Keratinocyte (primary cell): ENCODE measurements around the gene CPED1. TPM values are rescaled to one million over a fixed set of nuclear protein-coding genes. Genes with fewer than 3 reads are reported as not detected.

Source experiments
- DNase-seq: peaks from one replicate; pipeline ENCODE4 v3.0.0-alpha.2; 2011; ENCODE audit warnings: low read depth, missing footprints, low spot score
- FAIRE-seq: peaks from 2 replicates; lab custom pipeline; 2011; peaks lifted over from hg19 to GRCh38; lab: Jason Lieb, UNC
- H2AFZ ChIP-seq: 2 replicates; pipeline ENCODE4 v1.6.0; 2012; ENCODE audit warnings: low read length, control low read depth, inconsistent platforms; ENCODE audit not compliant: control insufficient read depth
- H3K27ac ChIP-seq: 2 replicates; pipeline ENCODE4 v1.5.1; 2011; ENCODE audit warnings: low read length; ENCODE audit not compliant: control insufficient read depth, insufficient read depth
- H3K27me3 ChIP-seq: 3 replicates; pipeline ENCODE4 v1.6.0; 2011; ENCODE audit warnings: low read length; ENCODE audit not compliant: control insufficient read depth, insufficient read depth; ENCODE audit errors: extremely low read depth
- H3K36me3 ChIP-seq, 2 experiments: 2 replicates in 1 of 2; 3 replicates in 1 of 2; pipeline ENCODE4 v1.5.1; 2011; ENCODE audit warnings: low read length in 2 of 2, mild to moderate bottlenecking in 1 of 2; ENCODE audit not compliant: control insufficient read depth in 2 of 2, insufficient read depth in 2 of 2; ENCODE audit errors: extremely low read depth in 1 of 2
- H3K4me1 ChIP-seq: 3 replicates; pipeline ENCODE4 v1.5.1; 2011; ENCODE audit warnings: low read length; ENCODE audit not compliant: control insufficient read depth, insufficient read depth; ENCODE audit errors: extremely low read depth
- H3K4me2 ChIP-seq: 3 replicates; pipeline ENCODE4 v1.6.0; 2011; ENCODE audit warnings: low read depth, low read length; ENCODE audit not compliant: control insufficient read depth, insufficient read depth; ENCODE audit errors: extremely low read depth
- H3K4me3 ChIP-seq, 3 experiments: fragments of 200-600 bp in 1 of 3; sonication (generic) in 1 of 3; 2 replicates in 2 of 3; 3 replicates in 1 of 3; pipeline ENCODE4 v1.5.1; 2011 to 2016; ENCODE audit warnings: low read length in 3 of 3, mild to moderate bottlenecking in 3 of 3, control low read depth in 2 of 3, inconsistent platforms in 1 of 3, low read depth in 1 of 3, mixed read lengths in 1 of 3, mixed run types in 1 of 3, moderate library complexity in 1 of 3; ENCODE audit not compliant: control insufficient read depth in 2 of 3, insufficient read depth in 2 of 3; ENCODE audit errors: extremely low read depth in 1 of 3
- H3K79me2 ChIP-seq: 2 replicates; pipeline ENCODE4 v1.6.0; 2012; ENCODE audit warnings: low read length; ENCODE audit not compliant: control insufficient read depth, insufficient read depth
- H3K9ac ChIP-seq: 3 replicates; pipeline ENCODE4 v1.6.0; 2011; ENCODE audit warnings: low read length; ENCODE audit not compliant: control insufficient read depth, insufficient read depth; ENCODE audit errors: extremely low read depth
- H3K9me1 ChIP-seq: 3 replicates; pipeline ENCODE4 v1.6.0; 2011; ENCODE audit warnings: low read length; ENCODE audit not compliant: control insufficient read depth, insufficient read depth; ENCODE audit errors: extremely low read depth
- H3K9me3 ChIP-seq: 2 replicates; pipeline ENCODE4 v1.5.1; 2012; ENCODE audit warnings: low read depth, low read length; ENCODE audit not compliant: control insufficient read depth
- H4K20me1 ChIP-seq: 3 replicates; pipeline ENCODE4 v1.6.0; 2011; ENCODE audit warnings: low read length; ENCODE audit not compliant: control insufficient read depth, insufficient read depth; ENCODE audit errors: extremely low read depth
- EZH2 ChIP-seq: IDR thresholded peaks from one replicate; pipeline ENCODE4 v1.6.1; 2012; ENCODE audit warnings: inconsistent platforms, mild to moderate bottlenecking, low read length, moderate library complexity
- dilution Hi-C: fragments of 300-500 bp; cut with MboI; formaldehyde crosslinking; loops from one replicate; pipeline ENCODE4 v1.7.0; 2020; ENCODE audit warnings: low sequenced_read_pairs; ENCODE audit not compliant: extremely low pct_ligation_motif_present
- polyA plus RNA-seq, 5 experiments: library from polyadenylated mRNA; depleted of rRNA in 3 of 5; stranded (reverse) in 3 of 5; stranded (forward) in 1 of 5; unstranded in 1 of 5; fragments of >200 nt; gene quantifications; 1 replicate in 1 of 5; 2 replicates in 3 of 5; 3 replicates in 1 of 5; pipeline versions ENCODE4 v1.2.1 to v1.2.3, GENCODE V29; 2011 to 2012; ENCODE audit warnings: missing spikeins in 2 of 5, low read depth in 1 of 5, low replicate concordance in 1 of 5
- TF ChIP-seq, protein P1 (sequence below), 3 experiments: IDR thresholded peaks in 1 of 3; conservative IDR thresholded peaks in 1 of 3; optimal IDR thresholded peaks in 1 of 3; 2 replicates in 2 of 3; 3 replicates in 1 of 3; pipeline versions ENCODE3 to v1.5.1; 2011; ENCODE audit warnings: low read length in 3 of 3, mild to moderate bottlenecking in 3 of 3, moderate library complexity in 2 of 3, control low read depth in 1 of 3, inconsistent platforms in 1 of 3; ENCODE audit not compliant: insufficient read depth in 2 of 3; ENCODE audit errors: extremely low read depth in 1 of 3

CPED1 gene
- polyA plus RNA-seq, 1 donor (not counting 4 experiments of a cell fraction or from before 2014, with no cell fraction given): 0.62 TPM

DNA sequence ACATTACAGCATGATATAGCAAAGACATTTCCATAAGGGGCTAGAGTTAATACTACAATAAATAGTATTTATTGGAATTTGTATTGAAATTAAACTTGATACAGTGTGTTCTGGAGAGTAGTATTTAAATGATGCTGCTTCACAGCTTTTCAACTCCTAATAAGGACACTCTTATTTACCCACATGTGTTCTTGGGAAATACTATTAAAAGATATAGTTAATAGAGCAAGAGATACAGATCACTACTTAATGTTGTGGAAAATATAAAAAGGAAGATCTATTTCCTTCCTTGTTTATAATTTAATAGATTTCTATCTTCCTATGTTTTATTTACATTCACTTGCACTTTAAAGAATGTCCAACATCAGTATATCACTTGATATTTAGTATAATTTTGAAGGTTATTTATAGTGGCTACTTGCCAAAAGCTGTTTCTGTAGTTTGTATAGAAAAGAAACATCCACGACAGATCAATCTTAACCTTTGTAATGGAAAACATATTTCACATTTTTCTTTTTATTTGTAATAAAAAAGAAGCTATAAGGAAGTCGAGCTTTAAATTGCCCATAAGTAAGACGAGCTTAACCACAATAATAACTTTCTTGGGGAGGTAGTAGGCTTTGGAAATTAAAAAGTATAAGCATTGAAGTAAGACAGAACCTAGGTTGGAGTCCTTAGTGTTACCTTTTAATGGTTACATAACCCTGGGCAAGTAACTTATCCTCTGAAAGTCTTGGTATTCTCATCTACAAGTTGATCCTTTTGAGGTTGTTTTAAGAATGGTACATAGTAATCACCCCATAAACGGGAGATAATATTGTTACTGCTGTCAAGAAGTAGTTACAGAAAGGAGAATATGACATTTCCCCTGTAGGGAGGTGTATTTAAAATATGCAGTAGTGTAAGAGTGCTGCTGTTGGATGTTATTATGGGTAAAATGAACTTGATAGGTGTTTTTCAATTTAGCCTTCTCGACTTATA, 32.8 kb downstream of the CPED1 start:
- Histone ChIP-seq H3K27ac (no peak overlapping the region), H3K9me1 (no peaks in the 10 kb centered on the region), H3K79me2 (no peaks in the 10 kb centered on the region), H3K4me1 (no peaks in the 10 kb centered on the region), H3K4me3 (no peak overlapping the region), H3K36me3 (no peaks in the 10 kb centered on the region), H3K9me3 (no peaks in the 10 kb centered on the region), H2AFZ (no peak overlapping the region), H3K27me3 (no peaks in the 10 kb centered on the region), H3K9ac (no peak overlapping the region), H3K4me2 (no peak overlapping the region), H4K20me1 (no peaks in the 10 kb centered on the region)
- no peak for TF ChIP-seq EZH2
- TF ChIP-seq, protein P1, sequence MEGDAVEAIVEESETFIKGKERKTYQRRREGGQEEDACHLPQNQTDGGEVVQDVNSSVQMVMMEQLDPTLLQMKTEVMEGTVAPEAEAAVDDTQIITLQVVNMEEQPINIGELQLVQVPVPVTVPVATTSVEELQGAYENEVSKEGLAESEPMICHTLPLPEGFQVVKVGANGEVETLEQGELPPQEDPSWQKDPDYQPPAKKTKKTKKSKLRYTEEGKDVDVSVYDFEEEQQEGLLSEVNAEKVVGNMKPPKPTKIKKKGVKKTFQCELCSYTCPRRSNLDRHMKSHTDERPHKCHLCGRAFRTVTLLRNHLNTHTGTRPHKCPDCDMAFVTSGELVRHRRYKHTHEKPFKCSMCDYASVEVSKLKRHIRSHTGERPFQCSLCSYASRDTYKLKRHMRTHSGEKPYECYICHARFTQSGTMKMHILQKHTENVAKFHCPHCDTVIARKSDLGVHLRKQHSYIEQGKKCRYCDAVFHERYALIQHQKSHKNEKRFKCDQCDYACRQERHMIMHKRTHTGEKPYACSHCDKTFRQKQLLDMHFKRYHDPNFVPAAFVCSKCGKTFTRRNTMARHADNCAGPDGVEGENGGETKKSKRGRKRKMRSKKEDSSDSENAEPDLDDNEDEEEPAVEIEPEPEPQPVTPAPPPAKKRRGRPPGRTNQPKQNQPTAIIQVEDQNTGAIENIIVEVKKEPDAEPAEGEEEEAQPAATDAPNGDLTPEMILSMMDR (optimal IDR thresholded peaks at IDR 0.05 in 1 of 3, IDR thresholded peaks at IDR 0.05 in 1 of 3, conservative IDR thresholded peaks at IDR 0.05 in 1 of 3; ENCODE audit: extremely low read depth in 1 of 3, insufficient read depth in 2 of 3, low read length in 3 of 3): no peak
- FAIRE-seq (no peak), DNase-seq (no peak)
- dilution Hi-C loops: no loop called here

DNA sequence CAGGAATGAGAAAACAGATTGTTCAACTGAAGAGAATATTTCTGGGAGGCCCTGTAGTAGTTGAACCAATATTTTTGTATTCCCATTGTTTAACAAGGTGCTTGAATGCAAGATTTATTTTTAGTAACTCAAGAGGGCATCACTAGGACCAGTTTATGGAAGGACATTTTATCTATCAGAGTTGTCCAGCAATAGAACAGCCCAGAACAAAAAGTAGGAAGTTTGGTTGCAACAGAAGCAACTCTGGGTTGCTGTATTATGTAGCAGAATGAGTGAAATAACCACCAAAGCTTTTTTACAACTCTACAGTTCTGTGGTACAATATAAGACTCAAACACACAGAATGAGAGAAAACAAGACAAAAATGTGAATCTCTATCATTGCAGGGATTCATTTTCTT, 34.7 kb downstream of the CPED1 start:
- Histone ChIP-seq H3K36me3 (no peaks in the 10 kb centered on the region), H3K9me3 (no peaks in the 10 kb centered on the region), H3K79me2 (no peaks in the 10 kb centered on the region), H3K4me1 (no peaks in the 10 kb centered on the region), H3K9me1 (no peaks in the 10 kb centered on the region), H3K27ac (no peak overlapping the region), H3K4me3 (no peak overlapping the region), H2AFZ (no peak overlapping the region), H3K9ac (no peak overlapping the region), H3K27me3 (no peaks in the 10 kb centered on the region), H3K4me2 (no peak overlapping the region), H4K20me1 (no peaks in the 10 kb centered on the region)
- TF ChIP-seq, protein P1 (optimal IDR thresholded peaks at IDR 0.05 in 1 of 3, IDR thresholded peaks at IDR 0.05 in 1 of 3, conservative IDR thresholded peaks at IDR 0.05 in 1 of 3; ENCODE audit: extremely low read depth in 1 of 3, insufficient read depth in 2 of 3, low read length in 3 of 3): no peak
- TF ChIP-seq EZH2: no peak
- dilution Hi-C loops: no loop called here
- DNase-seq (no peak), FAIRE-seq (no peak)
